Fibroblast of villous mesenchyme (primary cell): Measurements from ENCODE around the gene SLC5A4. TPM values are rescaled to one million over a fixed set of nuclear protein-coding genes. Genes with fewer than 3 reads are reported as not detected.

Experiments
- DNase-seq: peaks from one replicate; pipeline ENCODE4 v3.0.0-alpha.2; 2010; ENCODE audit warnings: low read depth
- H3K4me3 ChIP-seq: 2 replicates; pipeline ENCODE4 v1.5.1; 2011; ENCODE audit warnings: low read depth, mild to moderate bottlenecking, low read length
- CTCF ChIP-seq: IDR thresholded peaks from 2 replicates; pipeline ENCODE4 v1.5.1; 2012; ENCODE audit warnings: low read depth, mild to moderate bottlenecking, low read length; ENCODE audit not compliant: insufficient read depth
- small RNA-seq: library from RNA; depleted of rRNA; stranded (forward); fragments of <200 nt; gene quantifications from one replicate; pipeline ENCODE3, GENCODE V24; 2012
- total RNA-seq: library from RNA; depleted of rRNA; stranded (reverse); fragments of >200 nt; gene quantifications from 2 replicates; pipeline ENCODE4 v1.2.3, GENCODE V29; 2012

The SLC5A4 gene
- total RNA-seq, 1 donor, result not detected

GRCh38 chr22:32183625-32184024, 71.5 kb downstream of the SLC5A4 start:
- no peak overlapping the region for H3K4me3 ChIP-seq
- DNase-seq, result no peak
- no peak for TF ChIP-seq CTCF

GRCh38 chr22:32181043-32181442, 74.1 kb downstream of the SLC5A4 start:
- no peak for TF ChIP-seq CTCF
- H3K4me3 ChIP-seq, result no peak overlapping the region
- no peak for DNase-seq

- H3K4me3 ChIP-seq, result no peak overlapping the region
- no peak for DNase-seq
- no peak for TF ChIP-seq CTCF
Measured at GRCh38 chr22:32177221-32177765, 77.9 kb downstream of the SLC5A4 start.

GRCh38 chr22:32175683-32176644, 79.2 kb downstream of the SLC5A4 start:
- no peak for DNase-seq
- no peak overlapping the region for H3K4me3 ChIP-seq
- TF ChIP-seq CTCF, result no peak

- no peak overlapping the region for H3K4me3 ChIP-seq
- DNase-seq, result no peak
- no peak for TF ChIP-seq CTCF
Measured at GRCh38 chr22:32175115-32175514, 80.0 kb downstream of the SLC5A4 start.

Small RNAs within 50 kb of the gene (small RNA-seq; reads per million reads assigned to genes)
- not detected for gene RF02171

Other genes starting within 250 kb of the SLC5A4 start
- gene SLC5A1, start 212.1 kb downstream of the SLC5A4 start, total RNA-seq, result not detected in 2 replicates
- gene C22orf42, start 96.0 kb downstream of the SLC5A4 start, total RNA-seq, result not detected in 2 replicates
- gene RFPL2, start 50.3 kb downstream of the SLC5A4 start, total RNA-seq, result not detected in 2 replicates
- not detected in 2 replicates for gene RFPL3, start 102.5 kb upstream of the SLC5A4 start, total RNA-seq
- gene RTCB, start 156.9 kb upstream of the SLC5A4 start, total RNA-seq, result 98.2 and 111 TPM in 2 replicates
- not detected in 2 replicates for gene BPIFC, start 209.1 kb upstream of the SLC5A4 start, total RNA-seq
- gene FBXO7, start 219.5 kb upstream of the SLC5A4 start, total RNA-seq, result 65.7 and 72.1 TPM in 2 replicates